ENCODE measurements around the gene PLSCR5.
A peak's percentile ranks its signal among the peaks of the same experiment; 100 is the strongest.

PLSCR5 gene

DNA sequence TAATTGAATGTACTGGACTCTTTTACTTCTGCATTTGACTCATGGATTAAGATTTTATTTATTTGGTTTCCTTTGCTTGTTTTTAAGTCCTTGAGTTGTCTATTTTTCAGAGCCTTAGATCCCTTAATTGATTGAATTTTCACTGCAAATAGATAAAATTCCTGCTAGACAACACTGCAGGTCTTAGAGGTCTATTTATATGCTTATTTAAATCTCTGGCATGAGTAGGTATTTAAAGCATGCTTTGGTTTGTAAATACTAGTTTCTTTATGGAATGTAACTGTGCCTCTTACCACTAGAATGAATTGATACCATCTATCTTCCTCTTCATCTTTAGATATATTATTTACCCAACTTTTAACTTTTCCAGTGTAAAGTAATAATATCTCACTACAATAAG, 20.0 kb downstream of the PLSCR5 start:
- FAIRE-seq = no peak

DNA sequence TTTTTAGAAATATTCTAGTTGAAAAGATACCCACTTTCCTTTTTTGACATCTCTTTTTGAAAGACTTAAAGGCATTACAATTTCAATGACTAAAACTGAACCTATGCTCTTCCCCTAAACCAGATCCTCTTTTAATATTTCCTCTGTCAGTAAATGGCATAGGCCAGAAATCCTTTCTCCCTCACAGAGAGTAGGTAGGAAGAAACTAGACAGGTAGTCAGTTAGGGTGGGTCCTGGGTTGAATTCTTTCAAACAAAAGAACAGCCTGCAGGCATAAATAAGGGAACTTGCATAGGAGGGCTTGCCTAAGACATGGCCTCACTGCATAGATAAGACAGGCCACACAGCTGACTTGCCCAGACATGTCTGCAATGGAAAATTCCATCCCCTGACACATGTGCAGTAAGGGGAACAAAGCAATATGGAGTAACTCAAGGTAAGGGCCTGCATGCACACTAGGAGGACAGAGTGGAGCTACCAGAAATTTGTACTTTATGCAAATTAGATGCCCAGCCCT, 23.1 kb downstream of the PLSCR5 start:
- FAIRE-seq = no peak

DNA sequence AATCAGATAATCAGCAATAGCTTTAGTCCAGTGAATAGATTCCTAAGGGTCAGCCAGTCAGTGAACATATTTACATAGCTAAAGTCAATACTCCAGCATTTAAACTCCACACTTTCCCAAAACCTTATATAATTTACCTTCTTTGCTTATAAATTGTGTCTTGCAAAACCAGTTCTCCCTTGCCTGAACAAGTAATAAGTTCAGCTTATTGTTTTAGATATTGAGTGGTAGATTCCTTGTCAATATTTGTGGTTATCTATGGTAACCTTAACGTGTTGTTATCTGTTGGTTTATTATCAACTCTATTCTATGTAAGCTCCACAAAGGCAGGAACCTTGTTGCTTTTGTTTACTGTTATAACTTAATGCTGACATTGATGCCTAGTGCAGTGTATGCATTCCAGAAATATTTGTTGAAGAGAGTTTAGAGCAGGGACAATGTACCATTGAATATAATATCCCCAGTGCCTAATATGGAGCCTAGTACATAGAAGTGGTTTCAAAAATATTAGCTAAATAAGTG, 24.0 kb downstream of the PLSCR5 start:
- FAIRE-seq = no peak

DNA sequence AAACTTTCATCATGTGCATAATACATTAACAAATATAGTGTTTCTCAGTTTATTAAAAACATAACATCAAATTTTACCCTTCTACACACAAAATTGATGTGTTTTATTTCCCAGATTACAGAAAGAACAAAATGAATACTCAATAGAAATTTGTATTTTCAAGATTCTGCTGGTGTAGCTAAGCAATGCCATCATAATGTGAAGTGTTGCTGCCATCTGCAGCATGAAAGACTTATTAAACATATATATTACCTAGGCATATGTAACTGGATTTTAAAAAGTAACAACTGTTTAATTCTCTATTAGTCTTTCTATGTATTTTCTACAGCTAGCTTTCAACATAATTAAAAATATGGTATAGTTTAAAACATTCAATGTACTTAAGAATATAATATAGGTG, 27.5 kb downstream of the PLSCR5 start:
- FAIRE-seq = peak; percentile 82

DNA sequence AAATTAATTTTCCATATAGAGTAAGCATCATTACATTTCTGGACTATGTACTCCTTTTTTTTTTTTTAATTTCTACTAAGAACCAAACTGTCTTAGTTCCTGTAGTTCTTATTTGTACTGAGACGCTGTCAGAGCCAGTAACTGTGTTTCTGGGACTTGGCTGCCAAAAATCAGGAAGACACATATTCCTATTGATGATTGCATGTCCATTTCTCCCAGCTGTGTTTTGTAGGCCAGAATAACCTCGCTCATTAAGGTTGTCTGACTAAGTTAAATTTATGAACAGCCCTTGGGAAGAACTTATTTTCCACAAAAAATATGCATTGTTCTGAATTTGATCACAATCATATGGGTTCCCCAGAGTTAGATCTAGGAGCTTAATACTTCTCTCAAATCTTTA, 29.5 kb downstream of the PLSCR5 start:
- no peak for FAIRE-seq

DNA sequence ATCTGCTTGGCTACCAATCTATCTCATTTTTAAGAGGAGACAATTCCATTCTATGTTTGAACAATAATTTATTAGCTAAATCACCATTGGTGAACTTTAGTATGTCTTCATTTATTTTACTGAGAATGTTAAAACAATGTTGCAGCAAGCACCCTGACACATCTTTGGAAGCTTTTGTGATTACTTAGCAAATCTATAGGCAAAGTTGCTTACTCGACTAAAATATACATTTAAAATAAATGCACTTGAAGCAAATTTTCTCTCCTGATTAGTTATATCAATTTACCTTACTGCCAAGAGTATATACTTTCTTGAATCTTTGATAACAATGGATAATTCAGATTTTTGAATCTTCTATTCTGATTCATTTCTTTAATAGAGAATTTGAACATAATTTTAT, 31.0 kb downstream of the PLSCR5 start:
- FAIRE-seq = no peak

DNA sequence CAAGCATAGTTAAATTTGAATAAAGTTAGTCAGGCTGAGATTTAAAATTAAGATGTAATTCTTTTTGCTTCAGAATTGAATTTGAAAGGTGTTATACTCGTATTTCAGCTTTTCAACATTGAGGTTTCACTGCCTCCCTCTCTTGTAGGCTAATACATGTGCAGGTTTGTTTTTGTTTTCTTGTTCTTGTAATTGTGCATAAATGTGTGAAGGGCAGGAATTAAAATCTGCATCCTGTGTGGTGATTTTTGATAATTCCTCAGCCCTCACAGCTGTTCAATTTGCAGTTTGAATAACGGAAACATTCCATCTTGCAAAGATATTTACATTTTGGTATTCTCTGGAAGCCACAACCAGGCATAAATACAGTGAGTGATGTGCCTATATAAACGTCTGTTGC, 35.8 kb downstream of the PLSCR5 start:
- no peak for FAIRE-seq

DNA sequence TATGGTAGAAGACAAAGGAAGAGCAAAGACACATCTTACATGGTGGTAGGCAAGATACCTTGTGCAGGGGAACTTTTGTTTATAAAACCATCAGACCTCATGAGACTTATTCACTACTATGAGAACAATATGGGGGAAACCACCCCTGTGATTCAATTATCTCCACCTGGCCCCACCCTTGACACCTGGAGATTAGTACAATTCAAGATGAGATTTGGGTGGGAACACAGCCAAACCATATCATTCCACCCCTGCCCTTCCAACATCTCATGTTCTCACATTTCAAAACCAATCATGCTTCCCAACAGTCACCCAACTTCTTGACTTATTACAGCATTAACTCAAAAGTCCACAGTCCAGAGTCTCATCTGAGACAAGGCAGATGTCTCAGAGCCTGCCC, 39.0 kb downstream of the PLSCR5 start:
- FAIRE-seq = no peak

DNA sequence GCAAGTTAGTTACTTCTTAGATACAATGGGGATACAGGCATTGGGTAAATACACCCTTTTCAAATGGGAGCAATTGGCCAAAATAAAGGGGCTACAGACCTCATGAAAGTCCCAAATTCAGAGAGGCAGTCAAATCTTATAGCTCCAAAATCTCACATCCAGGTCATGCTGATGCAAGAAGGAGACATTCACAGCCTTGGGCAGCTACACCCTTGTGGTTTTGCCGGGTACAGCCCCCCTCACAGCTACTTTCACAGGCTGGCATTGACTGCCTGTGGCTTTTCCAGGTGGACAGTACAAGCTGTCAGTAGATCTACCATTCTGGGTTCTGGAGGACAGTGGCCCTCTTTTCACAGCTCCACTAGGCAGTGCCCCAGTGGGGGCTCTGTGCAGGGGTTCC, 43.3 kb downstream of the PLSCR5 start:
- FAIRE-seq = no peak

DNA sequence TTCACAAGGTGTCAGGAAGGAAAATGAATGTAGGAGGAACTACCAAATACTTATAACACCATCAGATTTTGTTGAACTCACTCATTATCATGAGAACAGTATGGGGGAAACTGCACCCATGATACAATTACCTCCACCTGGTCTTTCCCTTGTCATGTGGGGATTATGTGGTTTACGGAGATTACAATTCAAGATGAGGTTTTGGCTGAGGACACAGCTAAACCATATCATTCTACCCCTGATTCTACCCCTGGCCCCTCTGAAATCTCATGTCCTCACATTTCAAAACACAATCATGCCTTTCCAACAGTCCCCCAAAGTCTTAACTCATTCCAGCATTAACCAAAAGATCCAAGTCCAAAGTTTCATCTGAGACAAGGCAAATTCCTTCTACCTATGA, 43.7 kb downstream of the PLSCR5 start:
- no peak for FAIRE-seq

DNA sequence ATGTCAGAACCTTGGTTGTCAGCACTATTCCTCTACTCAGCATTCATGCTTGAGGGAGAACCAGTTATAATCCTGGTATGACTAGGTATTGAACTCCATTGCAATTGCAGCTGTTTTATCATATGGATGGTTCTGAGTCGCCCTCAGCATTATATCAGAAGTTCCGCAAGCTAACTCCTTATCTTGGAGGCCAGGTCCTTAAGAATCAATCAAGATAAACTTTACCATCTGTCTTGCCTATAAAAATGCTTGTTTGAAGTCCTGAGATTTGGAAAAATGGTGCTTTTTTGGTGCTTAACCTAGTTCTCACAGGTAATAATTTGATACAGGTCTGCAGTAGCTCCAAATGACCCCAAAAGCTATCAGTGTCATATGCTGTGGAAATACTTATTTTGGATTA, 44.5 kb downstream of the PLSCR5 start:
- no peak for FAIRE-seq

DNA sequence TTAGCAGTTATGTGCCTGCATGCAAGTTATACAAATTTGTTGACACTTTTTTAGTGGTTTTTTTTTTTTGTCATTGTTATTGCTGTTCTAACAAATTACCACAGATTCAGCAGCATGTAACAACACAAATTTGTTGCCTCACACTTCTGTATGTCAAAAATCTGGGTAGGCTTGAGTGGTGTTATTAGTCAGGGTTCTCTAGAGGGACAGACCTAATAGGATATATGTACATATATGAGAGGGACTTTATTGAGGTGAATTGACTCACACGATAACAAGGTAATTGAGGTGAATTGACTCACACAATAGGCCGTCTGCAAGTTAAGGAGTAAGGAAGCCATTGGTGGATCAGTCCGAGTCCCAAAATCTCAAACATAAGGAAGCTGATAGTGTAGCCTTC, 45.8 kb downstream of the PLSCR5 start:
- FAIRE-seq = no peak

DNA sequence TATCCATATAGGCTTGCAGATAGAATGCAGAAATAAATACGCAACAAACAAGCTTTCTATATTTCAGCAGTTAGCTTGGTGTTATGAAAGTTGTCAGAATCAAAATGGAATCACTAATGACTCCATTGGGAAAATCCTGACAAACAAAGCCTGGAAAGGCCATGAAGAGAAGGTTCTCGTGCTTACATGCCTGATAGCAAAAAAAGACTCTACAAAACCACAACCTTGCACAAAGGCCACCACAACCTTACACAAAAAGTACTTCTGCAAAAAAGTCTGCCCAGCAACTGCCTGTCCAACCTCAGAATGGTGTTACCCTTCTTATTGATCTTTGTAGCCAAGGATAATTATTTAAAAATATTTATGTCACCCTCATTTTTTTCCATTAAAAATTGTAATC, 46.4 kb downstream of the PLSCR5 start:
- FAIRE-seq = no peak

DNA sequence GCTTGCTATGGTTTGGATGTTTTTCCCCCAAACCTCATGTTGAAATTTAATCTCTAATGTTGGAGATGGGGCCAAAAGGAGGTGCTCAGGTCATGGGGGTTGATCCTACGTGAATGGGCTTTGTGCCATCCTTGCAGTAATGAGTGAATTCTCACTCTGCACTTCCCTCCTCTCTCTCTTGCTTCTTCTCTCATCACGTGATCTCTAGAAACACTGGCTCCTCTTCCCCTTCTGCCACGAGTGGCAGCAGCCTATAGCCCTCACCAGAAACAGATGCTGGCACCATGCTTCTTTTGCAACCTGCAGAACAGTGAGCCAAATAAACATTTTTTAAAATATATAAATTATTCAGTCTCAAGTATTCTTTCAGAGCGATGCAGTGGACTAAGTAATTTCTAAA, 47.4 kb downstream of the PLSCR5 start:
- no peak for FAIRE-seq

DNA sequence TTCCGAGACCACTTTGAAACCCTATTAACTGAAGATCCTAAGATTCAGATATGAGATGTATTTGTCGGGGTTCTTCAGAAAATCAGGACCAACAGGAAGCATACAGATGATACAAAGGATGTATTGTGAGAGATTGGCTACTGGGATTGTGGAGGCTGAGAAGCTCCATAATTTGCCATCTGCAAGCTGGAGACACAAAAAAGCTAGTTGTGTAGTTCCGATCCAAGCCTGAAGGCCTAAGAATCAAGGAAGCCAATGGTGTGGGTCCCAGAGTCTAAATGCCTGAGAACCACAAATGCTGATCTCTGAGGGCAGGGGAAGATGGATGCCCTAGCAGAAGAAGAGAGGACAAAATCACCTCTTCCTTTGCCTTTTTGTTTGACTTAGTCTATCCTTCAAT, 49.8 kb downstream of the PLSCR5 start:
- no peak for FAIRE-seq

DNA sequence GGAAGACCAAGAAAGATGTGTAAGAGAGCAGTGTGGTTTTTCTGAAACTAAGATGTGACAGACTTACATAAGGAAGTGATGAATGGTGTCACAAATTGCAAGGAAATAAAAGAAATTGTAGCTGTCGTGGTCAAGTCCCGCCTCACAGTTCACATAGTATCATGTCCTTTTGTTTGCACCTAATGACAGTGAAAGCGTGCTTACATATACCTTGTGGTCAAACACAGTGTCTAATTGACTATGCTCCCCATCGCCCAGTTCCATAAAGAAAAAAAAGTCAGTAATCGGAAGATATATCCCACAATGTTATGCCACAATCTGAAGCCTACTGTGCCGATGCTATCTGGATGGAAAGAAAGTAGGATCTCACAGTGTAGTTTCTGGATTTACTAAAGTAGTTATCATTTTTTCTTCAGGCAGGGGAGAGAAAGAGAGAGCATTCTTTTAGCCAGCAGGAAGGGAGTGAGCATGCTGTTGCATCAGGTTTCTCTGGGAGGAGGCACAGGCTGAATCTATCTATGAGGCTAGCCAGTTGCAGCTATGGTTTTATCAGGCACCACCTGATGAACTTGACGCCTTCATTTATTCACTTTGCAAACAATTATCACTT, 50.9 kb downstream of the PLSCR5 start:
- no peak for FAIRE-seq

DNA sequence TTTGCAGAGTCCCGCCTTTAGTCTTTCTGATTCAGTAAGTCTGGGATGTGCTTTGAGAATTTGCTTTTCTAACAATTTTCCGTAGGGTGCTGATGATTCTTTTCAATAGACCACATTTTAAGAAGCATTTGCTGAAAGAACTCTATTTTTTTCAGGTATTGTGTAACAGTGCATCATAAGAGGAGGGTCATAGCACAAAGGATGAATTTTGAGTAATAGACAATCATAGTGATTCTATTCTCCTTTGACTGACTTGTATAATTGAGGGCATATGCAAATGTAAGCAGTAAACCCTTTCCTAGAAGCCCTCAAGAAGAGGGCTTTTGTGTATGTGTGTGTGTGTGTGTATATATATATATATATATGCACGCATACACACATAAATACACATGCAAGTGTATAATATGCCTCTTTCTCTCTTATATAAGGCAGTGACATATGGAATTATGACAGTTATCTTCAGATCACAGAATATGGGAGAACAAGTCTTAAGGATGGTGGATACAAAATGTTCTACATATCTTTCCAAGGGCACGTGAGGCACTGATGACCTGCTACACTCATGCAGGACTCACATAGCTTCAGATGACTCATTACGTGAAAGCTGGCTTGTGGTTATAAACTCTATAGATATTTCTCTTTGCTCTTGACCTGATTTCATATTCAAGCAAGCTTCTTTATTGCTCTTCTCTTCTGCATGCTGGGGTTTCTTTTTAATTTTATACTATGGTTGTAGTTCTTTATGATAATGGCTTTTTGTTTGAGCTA, 54.2 kb downstream of the PLSCR5 start:
- FAIRE-seq = no peak

DNA sequence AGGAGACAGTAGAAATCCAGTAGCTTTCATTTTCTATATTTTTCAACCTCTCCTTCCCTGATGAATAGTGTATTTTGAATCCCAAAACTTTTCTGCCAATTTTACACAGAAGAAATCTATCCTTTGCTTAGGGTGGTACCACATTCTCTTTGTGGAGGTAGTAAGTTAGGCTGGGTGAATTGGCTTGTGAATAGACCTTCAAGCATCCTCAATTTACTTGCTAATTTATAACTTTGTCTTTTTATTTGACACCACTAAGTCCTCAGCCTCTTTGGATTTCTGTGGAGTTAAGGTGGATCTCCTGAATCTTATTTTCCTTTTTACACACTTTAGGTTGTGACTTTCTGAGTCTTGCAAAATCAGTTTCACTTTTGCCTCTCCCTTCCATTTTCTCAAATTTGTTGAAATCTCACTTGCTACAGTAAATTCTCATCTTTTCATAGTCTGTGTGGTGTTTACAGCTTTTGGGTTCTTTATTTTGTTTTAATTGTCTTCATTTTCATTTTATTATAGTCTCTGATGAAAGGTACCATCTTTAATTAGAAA, 55.0 kb downstream of the PLSCR5 start:
- no peak for FAIRE-seq

DNA sequence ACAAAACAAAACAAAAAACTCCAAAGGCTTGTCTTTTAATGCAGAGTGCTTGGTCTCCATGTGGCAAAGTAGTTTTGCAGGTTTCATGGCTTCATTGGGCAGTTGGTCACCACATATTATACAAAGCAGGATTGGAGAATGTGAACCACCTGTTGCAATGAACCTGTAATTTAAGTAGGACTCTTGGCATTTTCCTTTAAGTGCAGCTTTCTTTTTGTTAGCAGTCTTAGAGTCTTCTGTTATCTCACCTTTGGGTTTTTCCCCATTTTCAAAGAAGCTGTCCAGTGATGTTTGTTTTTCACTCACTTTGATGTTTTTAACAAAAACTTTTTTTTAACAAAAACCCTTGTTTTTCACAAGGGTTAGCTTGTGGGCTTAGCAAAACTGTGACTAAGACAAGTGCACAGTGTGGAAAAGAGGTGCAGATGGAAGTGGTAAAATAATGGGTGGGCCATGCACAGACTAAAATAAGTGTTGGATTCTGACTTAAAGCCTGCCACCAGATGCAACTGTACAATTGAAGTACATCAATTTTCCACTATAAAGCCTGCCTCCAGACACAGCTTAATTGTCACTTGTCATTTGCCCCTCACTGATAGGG, 57.8 kb downstream of the PLSCR5 start:
- no peak for FAIRE-seq

DNA sequence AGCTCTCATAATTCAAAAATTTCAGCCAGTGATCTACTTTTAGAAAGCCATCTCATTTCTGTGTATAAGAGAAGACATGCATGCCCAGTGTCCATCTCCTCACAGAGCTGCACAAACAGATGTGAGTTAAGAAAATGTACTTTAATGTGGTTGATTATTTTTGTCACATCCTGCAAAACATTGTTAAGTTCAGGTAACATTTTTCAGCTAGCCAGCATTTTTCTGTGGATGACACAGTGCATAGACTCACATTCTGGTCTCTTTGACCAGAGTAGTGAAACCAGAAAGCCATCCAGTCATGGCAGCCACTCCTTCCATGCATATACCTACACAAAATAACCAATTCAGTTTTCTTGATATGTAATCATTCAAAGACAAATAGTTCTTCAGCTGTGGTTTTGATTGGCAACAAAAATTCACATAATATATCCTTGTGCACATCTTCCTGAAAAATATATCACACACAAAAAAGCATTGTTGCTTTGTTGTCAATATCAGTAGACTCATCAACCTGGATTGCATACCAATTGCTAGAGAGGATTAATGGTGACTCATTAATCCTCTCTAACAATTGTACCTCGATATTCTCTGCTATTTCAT, 58.7 kb downstream of the PLSCR5 start:
- no peak for FAIRE-seq

DNA sequence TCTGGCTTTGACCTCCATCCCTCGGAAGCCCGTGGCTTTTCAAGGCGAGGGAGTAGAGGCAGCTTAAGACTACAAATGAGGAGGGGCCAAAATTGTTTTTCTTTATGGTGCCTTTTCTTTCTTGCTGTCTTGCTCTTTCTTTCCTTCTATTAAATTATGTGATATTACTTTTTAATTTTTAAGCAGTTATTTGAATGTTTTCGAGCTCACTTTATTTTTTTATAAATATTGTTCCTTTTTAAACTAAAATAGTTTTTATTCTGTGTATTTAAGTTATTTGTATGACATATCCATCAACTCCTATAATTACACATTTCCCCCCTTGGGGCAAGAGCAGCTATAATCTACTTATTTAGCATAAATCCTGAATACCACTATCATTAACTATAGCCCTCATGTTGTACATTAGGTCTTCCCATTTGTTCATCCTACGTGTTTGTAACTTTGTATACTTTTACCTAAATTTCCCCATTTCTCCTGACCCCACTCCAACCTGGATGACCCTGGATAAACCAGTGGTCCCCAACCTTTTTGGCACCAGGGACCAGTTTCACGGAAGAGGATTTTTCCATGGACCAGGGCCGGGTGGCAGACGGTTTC, 60.1 kb downstream of the PLSCR5 start:
- FAIRE-seq = no peak

DNA sequence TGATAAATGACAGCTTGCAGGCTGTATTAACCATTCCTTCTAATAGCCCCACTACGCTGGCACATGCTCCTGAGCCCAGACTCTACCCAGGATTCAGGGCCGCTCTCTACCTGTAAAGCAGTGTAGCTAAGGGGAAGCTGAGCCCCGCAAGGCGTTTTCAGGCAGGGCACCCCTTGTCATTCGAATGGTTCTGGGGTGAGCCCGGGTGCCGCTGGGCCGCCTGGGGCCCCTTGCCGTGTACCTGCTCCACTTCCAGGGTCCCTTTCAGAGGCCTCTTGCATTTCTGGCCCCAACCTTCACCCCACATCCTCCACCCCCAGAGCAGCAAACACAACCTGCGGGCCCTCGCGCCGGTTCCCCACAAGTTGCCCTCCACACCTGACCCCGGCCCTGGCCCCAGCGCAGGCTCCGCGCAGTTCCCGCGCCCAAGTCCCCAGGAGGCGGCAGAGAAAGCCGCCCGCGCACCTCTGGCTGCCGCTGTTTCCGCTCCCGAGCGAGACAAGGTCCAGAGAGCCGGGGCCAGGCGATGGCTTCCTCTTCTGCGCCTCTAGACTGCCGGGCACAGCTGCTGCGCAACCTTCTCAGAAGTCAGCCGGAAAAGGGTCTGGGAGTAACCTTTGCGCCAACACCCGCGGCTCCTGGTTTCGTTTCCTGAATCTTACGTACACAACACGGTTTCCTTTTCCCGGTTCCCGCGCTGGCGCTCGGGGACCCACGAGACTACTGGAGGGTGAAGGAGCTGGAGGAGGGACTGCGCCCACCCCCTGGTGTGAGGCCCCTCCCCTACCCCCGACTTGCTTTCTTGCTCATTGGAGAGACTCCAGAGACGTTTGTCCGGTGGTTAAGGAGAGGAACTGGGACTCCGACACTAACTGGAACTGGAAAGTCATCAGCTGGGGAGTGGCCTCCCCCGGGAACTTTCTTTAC, 60.9 kb downstream of the PLSCR5 start, which contains the start of gene PLSCR1:
Gene PLSCR1 (minus strand): TSS at position 606 of the 927 bp plus-strand sequence. CDS start 8,055 bp downstream, outside the sequence.
- FAIRE-seq = no peak

Data from colon (tissue), 2 donors.